Calu3 (cell line): ENCODE measurements around the gene NAV2. TPM values are rescaled to one million over a fixed set of nuclear protein-coding genes. Genes with fewer than 3 reads are reported as not detected.

Experiments used
- BruUV-seq: library from RNA; stranded (reverse); fragments of 400-500 nt; replicated peaks from 2 replicates; lab custom pipeline; 2021; lab: Mats Ljungman, UMichigan
- CTCF ChIA-PET: fragments of 300-600 bp; sonication (Branson Sonifier 250); formaldehyde crosslinking; loops from one replicate; lab custom pipeline; 2022; ENCODE audit warnings: antibody characterized with exemption; lab: Charles Lee
- DNase-seq: peaks from one replicate; pipeline ENCODE4 v3.0.0; 2022
- H3K27ac Mint-ChIP-seq: one replicate; pipeline ENCODE4 v1.8.0; 2022; ENCODE audit warnings: mixed read lengths; ENCODE audit not compliant: unreplicated experiment
- H3K27me3 Mint-ChIP-seq: one replicate; pipeline ENCODE4 v1.8.0; 2022; ENCODE audit warnings: mixed read lengths; ENCODE audit not compliant: unreplicated experiment
- H3K36me3 Mint-ChIP-seq: one replicate; pipeline ENCODE4 v1.8.0; 2022; ENCODE audit warnings: mild to moderate bottlenecking, moderate library complexity, mixed read lengths; ENCODE audit not compliant: insufficient read depth, unreplicated experiment
- H3K4me1 Mint-ChIP-seq: one replicate; pipeline ENCODE4 v1.8.0; 2022; ENCODE audit warnings: mild to moderate bottlenecking, low read depth, mixed read lengths; ENCODE audit not compliant: unreplicated experiment
- H3K4me3 Mint-ChIP-seq: one replicate; pipeline ENCODE4 v1.8.0; 2022; ENCODE audit warnings: mild to moderate bottlenecking, low read depth, moderate library complexity, mixed read lengths; ENCODE audit not compliant: unreplicated experiment
- H3K9me3 Mint-ChIP-seq: one replicate; pipeline ENCODE4 v1.8.0; 2022; ENCODE audit warnings: low read depth, mixed read lengths; ENCODE audit not compliant: unreplicated experiment
- intact Hi-C: fragments of 100-400 bp; cut with micrococcal nuclease; formaldehyde crosslinking; loops from one replicate; pipeline ENCODE4 v1.10.0; 2022; ENCODE audit not compliant: unreplicated experiment
- total RNA-seq: library from RNA; stranded (reverse); gene quantifications from 2 replicates; pipeline ENCODE4 v1.2.3, GENCODE V29; 2022
- TF ChIP-seq, protein P1 (sequence below): fragments of 200-600 bp; IDR thresholded peaks from one replicate; pipeline ENCODE4 v1.8.0; 2022; ENCODE audit warnings: antibody characterized with exemption; ENCODE audit not compliant: unreplicated experiment

The NAV2 gene
- total RNA-seq, 1 experiment from 2014 or later = 21.4 TPM

DNA sequence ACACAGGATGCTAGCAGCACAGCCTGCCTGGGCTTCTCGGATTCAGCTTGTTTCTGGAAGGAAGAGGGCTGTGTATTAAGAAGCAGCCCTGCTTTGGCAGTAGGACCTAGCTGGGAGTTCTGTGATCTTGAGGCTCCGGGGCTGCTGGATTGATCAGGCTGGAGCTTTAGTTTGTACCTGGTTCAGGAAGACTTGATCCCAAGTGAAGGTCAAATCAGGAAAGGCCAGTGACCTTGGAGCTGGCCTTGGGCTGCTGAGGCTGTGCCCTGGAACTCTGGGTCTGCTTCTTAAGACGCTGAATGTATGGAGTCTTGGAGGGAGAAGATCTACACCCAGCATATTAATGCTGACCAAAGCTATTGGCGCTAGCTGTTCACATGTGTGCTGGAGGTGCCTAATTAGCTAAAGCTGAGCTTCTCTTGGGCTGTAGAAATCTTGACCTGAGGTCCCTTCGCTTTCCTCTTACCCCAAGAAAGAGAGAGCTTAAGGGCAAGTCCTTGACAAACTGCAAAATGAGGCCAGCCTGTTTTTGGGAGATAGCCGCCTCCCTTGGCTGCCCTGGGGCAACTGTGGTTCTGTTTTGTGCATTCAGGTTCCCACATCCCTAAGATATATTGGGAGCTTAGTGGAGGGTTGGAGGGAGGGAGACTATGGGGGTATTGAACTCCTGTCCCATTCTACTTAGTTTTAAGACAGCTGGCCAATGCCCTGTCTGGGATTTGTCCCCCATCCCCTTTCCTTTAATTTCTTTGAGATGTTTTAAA is 311.7 kb downstream of the NAV2 start:
- CTCF ChIA-PET = interaction anchor here (1.4 to 1.5 kb wide), 2 partner anchors 9 to 24 kb away, joined by 3 to 4 read pairs; no protein-coding TSS in a partner anchor
- peak overlapping the region; percentile 64 for H3K4me3 Mint-ChIP-seq
- H3K9me3 Mint-ChIP-seq = no peaks in the 10 kb centered on the region
- intact Hi-C loops = no loop called here
- no peak for DNase-seq
- no peaks in the 10 kb centered on the region for H3K36me3 Mint-ChIP-seq
- no peak overlapping the region for H3K27ac Mint-ChIP-seq
- no peaks in the 10 kb centered on the region for H3K27me3 Mint-ChIP-seq
- TF ChIP-seq, protein P1, sequence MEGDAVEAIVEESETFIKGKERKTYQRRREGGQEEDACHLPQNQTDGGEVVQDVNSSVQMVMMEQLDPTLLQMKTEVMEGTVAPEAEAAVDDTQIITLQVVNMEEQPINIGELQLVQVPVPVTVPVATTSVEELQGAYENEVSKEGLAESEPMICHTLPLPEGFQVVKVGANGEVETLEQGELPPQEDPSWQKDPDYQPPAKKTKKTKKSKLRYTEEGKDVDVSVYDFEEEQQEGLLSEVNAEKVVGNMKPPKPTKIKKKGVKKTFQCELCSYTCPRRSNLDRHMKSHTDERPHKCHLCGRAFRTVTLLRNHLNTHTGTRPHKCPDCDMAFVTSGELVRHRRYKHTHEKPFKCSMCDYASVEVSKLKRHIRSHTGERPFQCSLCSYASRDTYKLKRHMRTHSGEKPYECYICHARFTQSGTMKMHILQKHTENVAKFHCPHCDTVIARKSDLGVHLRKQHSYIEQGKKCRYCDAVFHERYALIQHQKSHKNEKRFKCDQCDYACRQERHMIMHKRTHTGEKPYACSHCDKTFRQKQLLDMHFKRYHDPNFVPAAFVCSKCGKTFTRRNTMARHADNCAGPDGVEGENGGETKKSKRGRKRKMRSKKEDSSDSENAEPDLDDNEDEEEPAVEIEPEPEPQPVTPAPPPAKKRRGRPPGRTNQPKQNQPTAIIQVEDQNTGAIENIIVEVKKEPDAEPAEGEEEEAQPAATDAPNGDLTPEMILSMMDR = no peak
- H3K4me1 Mint-ChIP-seq = peaks cover 33% of the 10 kb centered on the region
- BruUV-seq = no TSS peak

DNA sequence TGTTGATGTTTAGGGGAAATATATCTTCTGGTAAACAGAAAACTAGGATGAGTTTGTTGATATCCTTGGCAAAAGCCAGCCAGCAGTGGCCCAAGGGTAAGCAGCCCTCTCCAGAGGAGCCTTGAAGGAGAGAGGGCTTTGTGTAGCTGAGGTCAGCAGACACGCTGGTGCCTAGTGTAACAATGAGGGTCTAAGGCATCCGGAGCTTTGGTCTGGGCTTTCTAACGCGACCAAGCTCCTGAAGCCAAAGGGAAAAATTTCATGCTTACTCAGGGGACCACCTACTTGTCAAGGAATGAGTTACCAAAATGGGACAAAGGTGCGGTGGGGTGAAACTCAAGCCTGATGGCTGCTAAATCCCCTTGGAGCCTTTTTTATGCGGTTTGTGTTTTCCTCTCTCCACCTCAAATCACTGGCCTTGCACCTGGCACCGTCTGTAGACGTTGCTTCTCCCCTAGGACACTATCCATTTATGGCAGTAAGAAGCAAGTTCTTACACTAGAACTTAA is 312.7 kb downstream of the NAV2 start:
- Mint-ChIP-seq H3K36me3 (no peaks in the 10 kb centered on the region), H3K27me3 (no peaks in the 10 kb centered on the region), H3K9me3 (no peaks in the 10 kb centered on the region), H3K27ac (no peak overlapping the region), H3K4me1 (peaks cover 33% of the 10 kb centered on the region), H3K4me3 (no peak overlapping the region)
- intact Hi-C loops = no loop called here
- CTCF ChIA-PET = interaction anchor here (1.4 kb wide), 1 partner anchor 10 kb away, joined by 4 read pairs; no protein-coding TSS in a partner anchor
- TF ChIP-seq, protein P1 = no peak
- BruUV-seq = TSS peak; percentile 1
- no peak for DNase-seq

DNA sequence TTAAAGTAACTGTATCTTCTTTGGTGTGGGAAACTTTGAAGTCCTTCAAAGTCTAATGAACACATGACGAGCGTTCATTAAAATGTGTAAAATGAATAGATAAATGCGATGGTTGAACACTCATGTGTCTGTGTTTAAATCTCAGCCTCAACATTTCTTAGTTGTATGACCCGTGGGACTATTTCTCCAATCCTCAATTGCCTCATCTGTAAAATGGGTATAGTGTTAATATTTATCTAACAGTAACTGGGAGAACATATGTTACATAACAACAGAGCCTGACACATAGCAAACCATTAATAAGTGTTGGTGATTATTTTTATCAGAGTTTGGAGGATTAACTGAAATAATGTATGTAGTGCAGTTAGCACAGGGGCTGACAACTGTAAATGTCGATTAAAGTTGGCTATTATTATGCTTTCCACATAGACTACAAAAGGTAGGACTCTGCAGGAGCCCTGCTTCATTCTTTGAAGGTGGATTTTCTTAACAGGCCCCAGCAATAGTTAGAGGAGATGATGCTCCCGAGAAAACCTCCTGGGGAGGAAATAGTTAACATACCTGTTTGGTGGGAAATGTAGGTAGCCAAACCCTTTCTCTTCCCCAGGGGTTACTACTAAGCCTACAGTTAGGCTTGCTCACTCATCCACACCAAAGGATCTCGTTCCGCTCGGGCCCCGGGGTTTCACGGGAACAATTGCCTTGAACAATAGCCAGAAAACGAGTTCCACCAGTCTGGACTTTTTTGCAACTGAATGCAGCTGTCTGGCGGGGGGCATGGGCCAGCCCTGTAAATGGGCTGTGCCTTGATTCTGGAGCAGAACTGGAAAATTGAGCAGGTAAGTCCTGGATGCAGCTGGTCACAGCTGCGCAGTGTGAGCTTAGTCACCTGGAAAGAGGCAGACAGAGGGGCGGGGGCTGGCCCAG is 314.3 kb downstream of the NAV2 start:
- H3K9me3 Mint-ChIP-seq = no peaks in the 10 kb centered on the region
- BruUV-seq = no TSS peak
- H3K27me3 Mint-ChIP-seq = no peaks in the 10 kb centered on the region
- DNase-seq = peak; percentile 57
- H3K36me3 Mint-ChIP-seq = peaks cover 5% of the 10 kb centered on the region
- H3K4me3 Mint-ChIP-seq = peak overlapping the region; percentile 44
- peaks cover 45% of the 10 kb centered on the region for H3K4me1 Mint-ChIP-seq
- H3K27ac Mint-ChIP-seq = no peak overlapping the region
- CTCF ChIA-PET = interaction anchor here (0.6 kb wide), 1 partner anchor 19 kb away, joined by 3 read pairs; no protein-coding TSS in a partner anchor
- TF ChIP-seq, protein P1 = no peak
- intact Hi-C loops = no loop called here

DNA sequence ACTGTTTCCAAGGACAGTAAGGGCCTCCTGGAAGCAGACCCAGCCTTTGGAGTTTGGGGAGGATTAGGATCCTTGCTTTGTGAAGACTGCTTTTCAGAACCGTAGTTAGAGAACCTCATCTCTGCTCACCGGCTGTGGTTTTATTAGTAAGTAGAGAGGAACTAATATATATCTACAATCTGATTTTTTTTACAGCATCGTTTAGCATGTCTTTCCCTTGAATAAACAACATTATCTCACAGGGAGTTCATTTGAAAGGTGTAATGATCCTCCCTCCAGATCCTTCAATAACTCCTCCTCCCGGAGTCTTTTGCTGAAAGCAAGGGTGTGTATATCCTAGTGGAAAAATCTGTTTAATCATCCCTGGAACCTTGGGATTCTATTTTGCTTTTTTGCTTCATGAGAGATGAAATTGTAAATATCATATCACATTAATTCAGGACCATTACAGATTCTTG is 314.9 kb downstream of the NAV2 start:
- DNase-seq = no peak
- intact Hi-C loops = no loop called here
- Mint-ChIP-seq H3K4me3 (peak overlapping the region; percentile 44), H3K4me1 (peaks cover 52% of the 10 kb centered on the region), H3K9me3 (no peaks in the 10 kb centered on the region), H3K27ac (no peak overlapping the region), H3K27me3 (no peaks in the 10 kb centered on the region), H3K36me3 (peaks cover 5% of the 10 kb centered on the region)
- TF ChIP-seq, protein P1 = no peak
- no TSS peak for BruUV-seq
- CTCF ChIA-PET = no interaction called here
